ENCODE data around the gene KRTAP10-1. TPM values are rescaled to one million over a fixed set of nuclear protein-coding genes. Genes with fewer than 3 reads are reported as not detected.

Gene KRTAP10-1
- total and polyA plus RNA-seq, 2 of the 13 experiments (the other 11 are each of a cell fraction or from before 2014, with no cell fraction given) = not detected

GRCh38 chr21:44510508-44511218 is 29.3 kb downstream of the KRTAP10-1 start (continued):
- TF ChIP-seq BCLAF1 (IDR thresholded peaks at IDR 0.05) (no peak), ZZZ3 (CRISPR knock-in tag; IDR thresholded peaks at IDR 0.05; ENCODE audit: borderline replicate concordance) (no peak; the same call in 1 of the 2 replicates), DNMT3B (CRISPR knock-in tag; conservative IDR thresholded peaks at IDR 0.05) (no peak), ZBTB8A (CRISPR knock-in tag; IDR thresholded peaks at IDR 0.05; ENCODE audit: borderline replicate concordance, low read depth) (no peak), ETS1 (CRISPR knock-in tag; IDR thresholded peaks at IDR 0.05) (no peak), MXD4 (CRISPR knock-in tag; IDR thresholded peaks at IDR 0.05) (no peak), MEF2D (CRISPR knock-in tag; IDR thresholded peaks at IDR 0.05) (no peak; the same call in 1 of the 2 replicates), HMG20A (CRISPR knock-in tag; IDR thresholded peaks at IDR 0.05; ENCODE audit: borderline replicate concordance) (no peak), ZNF646 (CRISPR knock-in tag; IDR thresholded peaks at IDR 0.05) (0 out of 2 replicates have a peak, but pooled peaks have one; percentile 42), RBFOX2 (IDR thresholded peaks at IDR 0.05; ENCODE audit: low read depth, low read length) (peak; percentile 74), CHD2 (IDR thresholded peaks at IDR 0.05; ENCODE audit: low read depth, low read length) (no peak)

All from HepG2 (cell line).